ENCODE data around the gene CACNA1G. TPM values are rescaled to one million over a fixed set of nuclear protein-coding genes. Genes with fewer than 3 reads are reported as not detected.

The CACNA1G gene
- total RNA-seq, 1 donor from 2014 or later = 0.21 TPM

DNA sequence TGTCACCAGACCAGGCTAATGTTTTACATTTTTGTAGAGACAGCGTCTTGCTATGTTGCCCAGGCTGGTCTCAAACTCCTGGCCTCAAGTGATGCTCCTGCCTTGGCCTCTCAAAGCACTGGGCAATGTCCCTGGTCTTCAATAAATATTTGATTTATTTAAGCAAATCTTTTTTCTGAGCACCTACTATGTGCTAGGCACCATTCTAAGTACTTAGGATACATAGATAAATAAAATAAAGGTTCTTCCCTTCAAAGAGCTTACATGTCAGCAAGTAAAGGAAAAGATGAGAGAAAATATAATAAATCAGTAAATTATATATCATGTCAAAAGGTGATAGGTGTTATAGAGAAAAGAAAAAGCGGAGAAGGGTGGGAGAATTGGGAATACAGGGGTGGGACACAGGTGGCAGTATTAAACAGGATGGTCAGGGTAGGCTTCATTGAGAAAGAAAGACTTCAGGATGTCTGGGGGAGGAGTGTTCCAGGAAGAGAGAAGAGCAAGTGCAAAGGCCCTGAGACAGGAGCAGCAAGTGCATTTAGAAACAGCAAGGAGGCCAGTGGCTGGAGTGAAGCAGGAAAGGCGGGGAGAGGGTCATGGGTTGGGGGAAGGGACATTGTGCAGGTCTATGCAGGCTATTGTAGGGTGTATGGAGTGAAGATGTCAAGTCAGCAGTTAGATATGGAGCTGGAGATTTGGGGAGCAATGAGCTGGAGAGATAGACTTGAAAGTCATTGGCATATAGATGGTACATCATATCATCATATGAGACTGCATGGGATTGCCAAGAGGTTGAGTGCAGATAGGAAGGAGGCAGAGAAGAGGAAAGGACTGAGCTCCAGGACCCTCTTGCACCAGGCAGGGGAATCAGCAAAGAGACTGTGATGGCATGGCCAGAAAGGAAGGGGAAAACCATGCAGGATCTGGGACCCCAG lies 85.5 kb downstream of the CACNA1G start:
- TF ChIP-seq, protein P1, sequence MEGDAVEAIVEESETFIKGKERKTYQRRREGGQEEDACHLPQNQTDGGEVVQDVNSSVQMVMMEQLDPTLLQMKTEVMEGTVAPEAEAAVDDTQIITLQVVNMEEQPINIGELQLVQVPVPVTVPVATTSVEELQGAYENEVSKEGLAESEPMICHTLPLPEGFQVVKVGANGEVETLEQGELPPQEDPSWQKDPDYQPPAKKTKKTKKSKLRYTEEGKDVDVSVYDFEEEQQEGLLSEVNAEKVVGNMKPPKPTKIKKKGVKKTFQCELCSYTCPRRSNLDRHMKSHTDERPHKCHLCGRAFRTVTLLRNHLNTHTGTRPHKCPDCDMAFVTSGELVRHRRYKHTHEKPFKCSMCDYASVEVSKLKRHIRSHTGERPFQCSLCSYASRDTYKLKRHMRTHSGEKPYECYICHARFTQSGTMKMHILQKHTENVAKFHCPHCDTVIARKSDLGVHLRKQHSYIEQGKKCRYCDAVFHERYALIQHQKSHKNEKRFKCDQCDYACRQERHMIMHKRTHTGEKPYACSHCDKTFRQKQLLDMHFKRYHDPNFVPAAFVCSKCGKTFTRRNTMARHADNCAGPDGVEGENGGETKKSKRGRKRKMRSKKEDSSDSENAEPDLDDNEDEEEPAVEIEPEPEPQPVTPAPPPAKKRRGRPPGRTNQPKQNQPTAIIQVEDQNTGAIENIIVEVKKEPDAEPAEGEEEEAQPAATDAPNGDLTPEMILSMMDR (IDR thresholded peaks at IDR 0.05) = no peak
- no peaks in the 10 kb centered on the region for H3K36me3 ChIP-seq
- H3K4me3 ChIP-seq = no peak overlapping the region
- no peaks in the 10 kb centered on the region for H3K27me3 ChIP-seq (ENCODE audit: low read depth)
- DNase-seq (no peak), ATAC-seq (no peak)
- H3K27ac ChIP-seq = no peak overlapping the region
- H3K9me3 ChIP-seq = no peaks in the 10 kb centered on the region
- intact Hi-C loops (cut with DNase I) = no loop called here
- peaks cover 6% of the 10 kb centered on the region for H3K4me1 ChIP-seq

DNA sequence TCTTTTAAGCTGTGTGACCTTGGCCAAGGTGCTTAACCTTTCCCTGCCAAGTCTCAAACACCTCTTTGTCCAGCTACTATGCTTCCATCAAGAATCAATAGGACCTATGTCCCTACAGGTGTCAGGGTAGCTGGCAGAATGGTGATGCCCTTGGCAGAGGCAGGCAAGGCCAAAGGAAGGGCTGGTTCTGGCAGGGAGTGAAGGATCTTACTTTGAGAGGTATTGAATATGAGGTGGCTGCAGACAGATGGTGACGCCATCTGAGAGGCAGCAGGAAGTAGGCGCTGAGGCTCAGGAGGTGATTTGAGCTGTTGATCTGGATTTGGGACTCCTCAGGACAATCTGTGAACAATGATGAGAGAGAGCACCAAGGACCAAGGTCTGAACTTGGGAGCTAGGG lies 86.7 kb downstream of the CACNA1G start:
- ATAC-seq = no peak
- DNase-seq = no peak
- Histone ChIP-seq H3K27me3 (ENCODE audit: low read depth) (no peaks in the 10 kb centered on the region), H3K4me1 (no peaks in the 10 kb centered on the region), H3K9me3 (no peaks in the 10 kb centered on the region), H3K27ac (no peak overlapping the region), H3K4me3 (no peak overlapping the region), H3K36me3 (no peaks in the 10 kb centered on the region)
- TF ChIP-seq, protein P1 (IDR thresholded peaks at IDR 0.05) = no peak
- intact Hi-C loops (cut with DNase I) = no loop called here

DNA sequence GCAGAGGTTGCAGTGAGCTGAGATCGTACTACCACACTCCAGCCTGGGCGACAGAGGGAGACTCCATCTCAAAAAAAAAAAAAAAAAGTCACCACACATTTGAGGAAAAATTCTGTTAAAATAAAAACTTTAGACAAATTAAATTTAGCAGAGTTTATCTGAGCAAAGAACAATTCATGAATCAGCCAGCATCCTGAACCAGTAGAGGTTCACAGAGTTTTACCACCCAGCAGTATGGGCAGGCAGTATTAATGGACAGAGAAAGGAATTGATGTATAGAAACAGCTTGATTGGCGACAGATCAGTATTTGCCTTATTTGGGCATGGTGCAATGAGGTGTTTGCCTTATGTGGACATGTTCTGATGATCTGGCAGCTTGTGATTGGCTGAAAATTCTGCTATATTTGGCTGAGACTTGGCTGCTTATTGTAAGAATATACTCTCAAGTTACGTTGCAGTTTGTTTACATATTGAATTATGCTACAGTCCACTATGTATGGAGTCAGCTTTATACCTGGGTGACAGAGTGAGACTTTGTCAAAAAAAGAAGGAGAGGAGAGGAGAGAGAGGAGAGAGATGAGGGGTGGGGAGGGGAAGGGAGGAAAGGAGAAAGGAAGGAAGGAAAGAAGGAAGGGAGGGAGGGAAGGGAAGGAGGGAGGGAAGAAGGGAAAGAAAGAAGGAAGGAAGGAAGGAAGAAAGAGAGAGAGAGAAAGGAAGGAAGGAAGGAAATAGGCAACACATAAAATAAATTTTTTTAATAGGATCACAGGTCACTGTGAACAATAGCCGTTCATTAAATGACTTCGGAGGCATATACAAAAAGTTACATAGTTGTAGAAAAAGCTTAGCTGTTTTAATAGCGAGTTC lies 88.8 kb downstream of the CACNA1G start:
- Histone ChIP-seq H3K27me3 (ENCODE audit: low read depth) (no peaks in the 10 kb centered on the region), H3K4me3 (no peak overlapping the region), H3K4me1 (no peaks in the 10 kb centered on the region), H3K36me3 (no peaks in the 10 kb centered on the region), H3K27ac (no peak overlapping the region), H3K9me3 (no peaks in the 10 kb centered on the region)
- intact Hi-C loops (cut with DNase I) = no loop called here
- ATAC-seq = no peak
- TF ChIP-seq, protein P1 (IDR thresholded peaks at IDR 0.05) = no peak
- DNase-seq = no peak

DNA sequence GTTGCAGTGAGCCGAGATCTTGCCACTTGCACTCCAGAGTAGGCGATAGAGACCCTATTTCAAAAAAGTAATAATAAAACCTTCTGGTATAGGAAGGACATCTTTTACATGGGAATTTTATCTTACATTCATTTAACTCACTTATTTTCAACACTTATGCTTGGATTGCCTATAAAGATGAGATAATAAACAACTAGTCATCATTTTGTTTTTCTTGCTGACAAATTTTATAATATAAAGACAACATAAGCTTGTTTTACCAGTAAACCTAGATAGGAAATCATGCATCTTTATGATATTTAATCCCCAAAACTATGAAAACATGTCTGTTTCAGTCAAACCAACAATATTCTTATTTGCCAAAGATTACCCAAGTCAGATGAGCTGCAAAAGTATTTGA lies 91.1 kb downstream of the CACNA1G start:
- DNase-seq = no peak
- intact Hi-C loops (cut with DNase I) = no loop called here
- H3K4me3 ChIP-seq = no peak overlapping the region
- TF ChIP-seq, protein P1 (IDR thresholded peaks at IDR 0.05) = no peak
- H3K4me1 ChIP-seq = no peaks in the 10 kb centered on the region
- no peaks in the 10 kb centered on the region for H3K9me3 ChIP-seq
- ATAC-seq = no peak
- no peaks in the 10 kb centered on the region for H3K27me3 ChIP-seq (ENCODE audit: low read depth)
- H3K27ac ChIP-seq = no peak overlapping the region
- no peaks in the 10 kb centered on the region for H3K36me3 ChIP-seq

DNA sequence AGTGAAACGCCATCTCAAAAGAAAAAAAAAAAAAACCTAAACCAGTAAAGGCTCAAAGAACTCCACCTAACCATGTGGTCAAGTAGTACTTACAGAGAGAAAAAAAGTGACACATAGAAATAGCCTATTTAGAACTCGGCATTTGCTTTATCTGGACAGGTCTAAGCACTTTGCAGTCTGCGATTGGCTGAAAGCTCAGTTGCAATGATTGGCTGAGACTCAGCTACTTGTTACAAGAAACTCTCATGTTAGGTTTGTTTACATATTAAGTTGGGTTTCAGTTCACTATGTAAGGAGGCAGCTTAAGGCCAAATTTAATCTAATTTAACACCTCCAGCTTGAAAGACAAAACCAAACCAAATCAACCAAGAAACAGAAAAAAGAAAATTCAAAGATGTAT lies 93.2 kb downstream of the CACNA1G start:
- H3K27ac ChIP-seq = no peak overlapping the region
- ATAC-seq (peak; percentile 84 to 86), DNase-seq (no peak)
- no peaks in the 10 kb centered on the region for H3K36me3 ChIP-seq
- no peak overlapping the region for H3K4me3 ChIP-seq
- H3K9me3 ChIP-seq = no peaks in the 10 kb centered on the region
- no peaks in the 10 kb centered on the region for H3K4me1 ChIP-seq
- intact Hi-C loops (cut with DNase I) = no loop called here
- H3K27me3 ChIP-seq (ENCODE audit: low read depth) = no peaks in the 10 kb centered on the region
- TF ChIP-seq, protein P1 (IDR thresholded peaks at IDR 0.05) = no peak
